ENCODE measurements around the gene CHAC2.

GRCh38 chr2:53751728-53752127, 15.9 kb upstream of the CHAC2 start:
- TF ChIP-seq CTCF (conservative IDR thresholded peaks at IDR 0.05; ENCODE audit: low read depth in 2 of 2) (no peak), ETS1 (IDR thresholded peaks at IDR 0.05) (no peak), EZH2 (IDR thresholded peaks at IDR 0.05; ENCODE audit: low read depth, unreplicated experiment) (no peak), POLR2AphosphoS5 (IDR thresholded peaks at IDR 0.05; ENCODE audit: low read depth) (no peak), EZH2phosphoT487 (IDR thresholded peaks at IDR 0.05; ENCODE audit: unreplicated experiment) (no peak), CREB1 (CRISPR knock-in tag; IDR thresholded peaks at IDR 0.05; ENCODE audit: low read depth) (no peak), ZNF462 (CRISPR knock-in tag; IDR thresholded peaks at IDR 0.05) (no peak), JUNB (IDR thresholded peaks at IDR 0.05; ENCODE audit: unreplicated experiment) (no peak), ZNF114 (CRISPR knock-in tag; IDR thresholded peaks at IDR 0.05) (no peak), ZNF331 (CRISPR knock-in tag; IDR thresholded peaks at IDR 0.05; ENCODE audit: low read depth) (no peak), REST (IDR thresholded peaks at IDR 0.05; ENCODE audit: unreplicated experiment) (no peak)
